Suppressor macrophage (primary cell): Measurements from ENCODE around the gene UTF1.

Source experiments
- DNase-seq, 4 experiments: peaks; one replicate each; pipeline ENCODE4 v3.0.0-alpha.2; 2020 to 2022

Gene UTF1

GRCh38 chr10:133196936-133197758, 32.9 kb upstream of the UTF1 start:
- no peak for DNase-seq

- DNase-seq, result no peak
These were observed 32.2 kb upstream of the UTF1 start for GRCh38 chr10:133197786-133198185.

GRCh38 chr10:133198206-133198605, 31.8 kb upstream of the UTF1 start:
- DNase-seq, result no peak

GRCh38 chr10:133198621-133199487, 31.2 kb upstream of the UTF1 start:
- DNase-seq, result no peak

- DNase-seq, result no peak
These were observed 30.5 kb upstream of the UTF1 start for GRCh38 chr10:133199488-133199885.

- DNase-seq, result no peak
These were observed 29.9 kb upstream of the UTF1 start for GRCh38 chr10:133199992-133200611.

- DNase-seq, result no peak
These were observed 29.4 kb upstream of the UTF1 start for GRCh38 chr10:133200621-133201031.

- no peak for DNase-seq
These were observed 28.7 kb upstream of the UTF1 start for GRCh38 chr10:133201151-133201947.

- DNase-seq, result no peak
These were observed 27.9 kb upstream of the UTF1 start for GRCh38 chr10:133201948-133202725.

GRCh38 chr10:133202778-133203651, 27.0 kb upstream of the UTF1 start:
- no peak for DNase-seq

- no peak for DNase-seq
These were observed 26.3 kb upstream of the UTF1 start for GRCh38 chr10:133203652-133204195.

GRCh38 chr10:133204226-133205015, 25.6 kb upstream of the UTF1 start:
- no peak for DNase-seq

- no peak for DNase-seq
These were observed 24.9 kb upstream of the UTF1 start for GRCh38 chr10:133205146-133205545.

GRCh38 chr10:133206356-133207040, 23.5 kb upstream of the UTF1 start:
- no peak for DNase-seq

- DNase-seq, result no peak
These were observed 22.9 kb upstream of the UTF1 start for GRCh38 chr10:133207041-133207600.

GRCh38 chr10:133207627-133208026, 22.4 kb upstream of the UTF1 start:
- DNase-seq, result no peak

GRCh38 chr10:133208466-133208865, 21.6 kb upstream of the UTF1 start:
- DNase-seq, result no peak

GRCh38 chr10:133209117-133209516, 20.9 kb upstream of the UTF1 start:
- DNase-seq, result no peak
